Liver (tissue), 9 donors: Measurements from ENCODE around the gene ULK4. TPM values are rescaled to one million over a fixed set of nuclear protein-coding genes. Genes with fewer than 3 reads are reported as not detected.
"Not testable (repeated sequence)": the region's sequence is repeated elsewhere in the genome, so short reads cannot be mapped to it uniquely, and the experiment has no call there.

Experiments
- DNase-seq: peaks from one replicate; pipeline ENCODE4 v3.0.0-alpha.2; 2017; ENCODE audit warnings: low spot score
- H3K27ac ChIP-seq, 2 donors: one replicate each; pipeline ENCODE4 v1.7.0; 2013; ENCODE audit warnings: inconsistent platforms in 2 of 2, low read length in 2 of 2, control low read depth in 1 of 2, low read depth in 1 of 2, mild to moderate bottlenecking in 1 of 2
- H3K27me3 ChIP-seq, 4 donors: one replicate each; pipeline versions ENCODE4 v1.6.1 to v1.7.0; 2013; ENCODE audit warnings: low read length in 3 of 4, inconsistent platforms in 1 of 4, mild to moderate bottlenecking in 1 of 4, moderate library complexity in 1 of 4; ENCODE audit not compliant: control insufficient read depth in 4 of 4, insufficient read depth in 4 of 4
- H3K36me3 ChIP-seq, 4 donors: one replicate each; pipeline versions ENCODE4 v1.6.1 to v1.7.0; 2013; ENCODE audit warnings: low read length in 3 of 4, mild to moderate bottlenecking in 3 of 4, low read depth in 1 of 4, moderate library complexity in 1 of 4; ENCODE audit not compliant: control insufficient read depth in 4 of 4, insufficient read depth in 3 of 4
- H3K4me1 ChIP-seq, 4 donors: one replicate each; pipeline versions ENCODE4 v1.6.1 to v1.7.0; 2013; ENCODE audit warnings: low read length in 3 of 4, mild to moderate bottlenecking in 3 of 4, moderate library complexity in 1 of 4; ENCODE audit not compliant: control insufficient read depth in 4 of 4, insufficient read depth in 4 of 4
- H3K4me3 ChIP-seq, 3 donors: one replicate each; pipeline versions ENCODE4 v1.6.1 to v1.7.0; 2013; ENCODE audit warnings: low read length in 3 of 3, control low read depth in 1 of 3, low read depth in 1 of 3, mild to moderate bottlenecking in 1 of 3
- H3K9ac ChIP-seq, 2 donors: one replicate each; pipeline ENCODE4 v1.7.0; 2013; ENCODE audit warnings: low read length in 2 of 2, mild to moderate bottlenecking in 2 of 2, moderate library complexity in 2 of 2, control low read depth in 1 of 2, low read depth in 1 of 2
- H3K9me3 ChIP-seq, 4 donors: one replicate each; pipeline versions ENCODE4 v1.6.1 to v1.7.0; 2013; ENCODE audit warnings: low read length in 3 of 4; ENCODE audit not compliant: control insufficient read depth in 4 of 4
- ATF3 ChIP-seq: IDR thresholded peaks from 2 replicates; pipeline ENCODE4 v1.6.1; 2016; ENCODE audit warnings: antibody characterized with exemption
- FOXA1 ChIP-seq: IDR thresholded peaks from 2 replicates; pipeline ENCODE4 v1.6.1; 2016; ENCODE audit warnings: antibody characterized with exemption
- FOXA2 ChIP-seq: IDR thresholded peaks from 2 replicates; pipeline ENCODE4 v1.6.1; 2016; ENCODE audit warnings: antibody characterized with exemption
- GABPA ChIP-seq, 2 donors: IDR thresholded peaks in 1 of 2; conservative IDR thresholded peaks in 1 of 2; 2 replicates each; pipeline ENCODE4 v1.6.1; 2016; ENCODE audit warnings: antibody characterized with exemption in 2 of 2, mild to moderate bottlenecking in 1 of 2, moderate library complexity in 1 of 2
- HNF4A ChIP-seq, 2 donors: conservative IDR thresholded peaks; 2 replicates each; pipeline ENCODE4 v1.6.1; 2016; ENCODE audit warnings: antibody characterized with exemption in 2 of 2, mild to moderate bottlenecking in 2 of 2
- HNF4G ChIP-seq: IDR thresholded peaks from 2 replicates; pipeline ENCODE4 v1.6.1; 2016; ENCODE audit warnings: antibody characterized with exemption
- JUND ChIP-seq, 2 donors: IDR thresholded peaks; 2 replicates each; pipeline ENCODE4 v1.6.1; 2016; ENCODE audit warnings: antibody characterized with exemption in 2 of 2
- MAX ChIP-seq: IDR thresholded peaks from 2 replicates; pipeline ENCODE4 v1.6.1; 2016; ENCODE audit warnings: antibody characterized with exemption
- NR2F2 ChIP-seq: IDR thresholded peaks from 2 replicates; pipeline ENCODE4 v1.6.1; 2016; ENCODE audit warnings: antibody characterized with exemption
- RAD21 ChIP-seq, 2 donors: IDR thresholded peaks; 2 replicates each; pipeline ENCODE4 v1.6.1; 2016; ENCODE audit warnings: antibody characterized with exemption in 2 of 2, mild to moderate bottlenecking in 2 of 2
- REST ChIP-seq: IDR thresholded peaks from 2 replicates; pipeline ENCODE4 v1.6.1; 2016; ENCODE audit warnings: antibody characterized with exemption, mild to moderate bottlenecking
- RXRA ChIP-seq, 2 donors: IDR thresholded peaks; 2 replicates each; pipeline ENCODE4 v1.6.1; 2017 to 2018; ENCODE audit warnings: antibody characterized with exemption in 2 of 2, mild to moderate bottlenecking in 1 of 2
- SP1 ChIP-seq: IDR thresholded peaks from 2 replicates; pipeline ENCODE4 v1.6.1; 2018; ENCODE audit warnings: antibody characterized with exemption, mild to moderate bottlenecking
- TAF1 ChIP-seq: conservative IDR thresholded peaks from 2 replicates; pipeline ENCODE4 v1.6.1; 2016; ENCODE audit warnings: antibody characterized with exemption, mild to moderate bottlenecking
- YY1 ChIP-seq: IDR thresholded peaks from 2 replicates; pipeline ENCODE4 v1.6.1; 2016; ENCODE audit warnings: antibody characterized with exemption, mild to moderate bottlenecking
- ZBTB33 ChIP-seq: IDR thresholded peaks from 2 replicates; pipeline ENCODE4 v1.6.1; 2016; ENCODE audit warnings: antibody characterized with exemption
- WGBS: extraction: QIAGEN DNeasy Blood & Tissue Kit; methylation state at CpG from one replicate; pipeline ENCODE4 v1.1.7; 2013; 5-methylcytosine and 5-hydroxymethylcytosine counted together
- polyA plus RNA-seq, 2 donors: library from polyadenylated mRNA; stranded (reverse) in 1 of 2; unstranded in 1 of 2; fragments of 200-250 nt in 1 of 2; fragments of >200 nt in 1 of 2; fragmentation: Nextera tagmentation in 1 of 2; extraction: Ambion mirVana in 1 of 2; gene quantifications; one replicate each; pipeline versions ENCODE4 v1.2.1 to v1.2.3, GENCODE V29; 2013 to 2015
- total RNA-seq, 2 donors: library from RNA; depleted of rRNA; stranded (reverse); fragments of >200 nt; gene quantifications; one replicate each; pipeline ENCODE4 v1.2.3, GENCODE V29; 2014
- donor health status: healthy.
- donor health status: healthy.
- donor health status: healthy.
- donor health status: healthy.
- donor health status: healthy.

The ULK4 gene
- total and polyA plus RNA-seq, 4 donors = 1.1 to 11.5 (median 3.2) TPM

- Histone ChIP-seq H3K27me3 (no peaks in the 10 kb centered on the region), H3K27ac (no peak overlapping the region), H3K9ac (no peak overlapping the region), H3K4me1 (no peaks in the 10 kb centered on the region), H3K4me3 (no peak overlapping the region), H3K36me3 (no peaks in the 10 kb centered on the region), H3K9me3 (no peaks in the 10 kb centered on the region)
- TF ChIP-seq GABPA (IDR thresholded peaks at IDR 0.05 in 1 of 2, conservative IDR thresholded peaks at IDR 0.05 in 1 of 2) (no peak), NR2F2 (no peak), ZBTB33 (no peak), HNF4A (conservative IDR thresholded peaks at IDR 0.05) (no peak)
- 90% methylated on average over 1 of the region's 1 CpG for WGBS
- DNase-seq = no peak
These were observed 115.1 kb downstream of the ULK4 start for GRCh38 chr3:41846850-41847249.

- Histone ChIP-seq H3K27me3 (no peaks in the 10 kb centered on the region), H3K9ac (no peak overlapping the region), H3K9me3 (peaks cover 0 to 1% (median 0%) of the 10 kb centered on the region in 4 donors), H3K4me3 (no peak overlapping the region), H3K36me3 (no peaks in the 10 kb centered on the region), H3K4me1 (no peaks in the 10 kb centered on the region), H3K27ac (no peak overlapping the region)
- TF ChIP-seq FOXA2 = no peak
- no peak for TF ChIP-seq TAF1
- no peak for TF ChIP-seq RAD21 (IDR thresholded peaks at IDR 0.05)
- TF ChIP-seq HNF4A (conservative IDR thresholded peaks at IDR 0.05) = no peak
- no peak for TF ChIP-seq REST
- no peak for TF ChIP-seq JUND (IDR thresholded peaks at IDR 0.05)
- no peak for TF ChIP-seq ATF3
- TF ChIP-seq SP1 = no peak
- TF ChIP-seq RXRA (IDR thresholded peaks at IDR 0.05) = no peak
- TF ChIP-seq NR2F2 = no peak
- TF ChIP-seq MAX = no peak
- TF ChIP-seq FOXA1 = no peak
- no peak for TF ChIP-seq GABPA (IDR thresholded peaks at IDR 0.05 in 1 of 2, conservative IDR thresholded peaks at IDR 0.05 in 1 of 2)
- TF ChIP-seq HNF4G = no peak
- TF ChIP-seq YY1 = no peak
- DNase-seq = no peak
- WGBS = 97% methylated on average over 1 of the region's 1 CpG
These were observed 116.1 kb downstream of the ULK4 start for GRCh38 chr3:41845826-41846225.

- not testable (repeated sequence) for DNase-seq
These were observed 117.6 kb downstream of the ULK4 start for GRCh38 chr3:41844256-41844655.

GRCh38 chr3:41840936-41841668 is 120.8 kb downstream of the ULK4 start:
- H3K4me1 ChIP-seq, DNase-seq, H3K27ac ChIP-seq, H3K27me3 ChIP-seq, H3K36me3 ChIP-seq, H3K4me3 ChIP-seq, H3K9ac ChIP-seq, H3K9me3 ChIP-seq: not testable (repeated sequence)
- 98% methylated on average over 52 of the region's 52 CpGs for WGBS

More at GRCh38 chr3:41844256-41844655, 117.6 kb downstream of the ULK4 start:
- H3K9me3 ChIP-seq, H3K27ac ChIP-seq, H3K4me3 ChIP-seq, H3K27me3 ChIP-seq, H3K4me1 ChIP-seq, H3K9ac ChIP-seq, H3K36me3 ChIP-seq: not testable (repeated sequence)
- 98% methylated on average over 24 of the region's 24 CpGs for WGBS
